Natural killer cell (primary cell): ENCODE measurements around the gene HOXA5. TPM values are rescaled to one million over a fixed set of nuclear protein-coding genes. Genes with fewer than 3 reads are reported as not detected.

Experiments used
- ATAC-seq, 3 donors: fragments of 150-1000 bp in 2 of 3; fragments of 200-7000 bp in 1 of 3; cut with Tn5 transposase; 1 replicate in 1 of 3; 2 replicates in 2 of 3; pipeline ENCODE4 v1.10.0; 2021; ENCODE audit warnings: mild to moderate bottlenecking in 2 of 3, moderate library complexity in 2 of 3
- DNase-seq, 2 donors: peaks; one replicate each; pipeline versions ENCODE4 v3.0.0 to v3.0.0-alpha.2; 2013 to 2021; ENCODE audit warnings: mixed read lengths in 1 of 2
- H3K27ac ChIP-seq: one replicate; pipeline ENCODE4 v1.5.1; 2013; ENCODE audit warnings: mild to moderate bottlenecking, low read length
- H3K27me3 ChIP-seq: one replicate; pipeline ENCODE4 v1.6.1; 2013; ENCODE audit warnings: low read length; ENCODE audit not compliant: control insufficient read depth, insufficient read depth
- H3K36me3 ChIP-seq: one replicate; pipeline ENCODE4 v1.6.1; 2013; ENCODE audit warnings: low read length; ENCODE audit not compliant: control insufficient read depth, insufficient read depth
- H3K4me1 ChIP-seq: one replicate; pipeline ENCODE4 v1.6.1; 2013; ENCODE audit warnings: low read length; ENCODE audit not compliant: control insufficient read depth, insufficient read depth
- H3K4me3 ChIP-seq: one replicate; pipeline ENCODE4 v1.5.1; 2013; ENCODE audit warnings: low read length
- H3K9me3 ChIP-seq: one replicate; pipeline ENCODE4 v1.6.1; 2013; ENCODE audit warnings: low read length; ENCODE audit not compliant: control insufficient read depth, insufficient read depth
- H3K27ac Mint-ChIP-seq, 2 donors: one replicate each; pipeline ENCODE4 v1.8.0; 2022; ENCODE audit warnings: mild to moderate bottlenecking in 2 of 2, mixed read lengths in 2 of 2, moderate library complexity in 1 of 2
- H3K27me3 Mint-ChIP-seq, 2 donors: one replicate each; pipeline ENCODE4 v1.8.0; 2022; ENCODE audit warnings: low read depth in 2 of 2, mixed read lengths in 2 of 2
- H3K36me3 Mint-ChIP-seq: one replicate; pipeline ENCODE4 v1.8.0; 2022; ENCODE audit warnings: mixed read lengths
- H3K4me1 Mint-ChIP-seq, 2 donors: one replicate each; pipeline ENCODE4 v1.8.0; 2022; ENCODE audit warnings: mixed read lengths in 2 of 2
- H3K4me3 Mint-ChIP-seq: one replicate; pipeline ENCODE4 v1.8.0; 2022; ENCODE audit warnings: mild to moderate bottlenecking, moderate library complexity, mixed read lengths
- H3K9me3 Mint-ChIP-seq, 2 donors: one replicate each; pipeline ENCODE4 v1.8.0; 2022; ENCODE audit warnings: mixed read lengths in 2 of 2
- CTCF ChIP-seq: fragments of 200-600 bp; IDR thresholded peaks from one replicate; pipeline ENCODE4 v1.8.0; 2022; ENCODE audit warnings: antibody characterized with exemption
- WGBS: methylation state at CpG from one replicate; pipeline ENCODE4 v1.1.7; 2013; ENCODE audit warnings: missing lambda C conversion rate; ENCODE audit not compliant: insufficient coverage; 5-methylcytosine and 5-hydroxymethylcytosine counted together
- intact Hi-C: fragments of 100-400 bp; cut with micrococcal nuclease; formaldehyde crosslinking; loops from one replicate; pipeline ENCODE4 v1.14.2; 2022
- total RNA-seq, 4 donors: library from RNA; stranded (reverse); fragments of 120-200 nt in 1 of 4; gene quantifications; one replicate each; pipeline versions ENCODE4 v1.2.3 to v1.2.4, GENCODE V29; 2013 to 2022

HOXA5 gene
- total RNA-seq, 3 donors from 2014 or later (not counting 1 experiment from before 2014, with no cell fraction given), result 0.29 to 13.0 (median 0.52) TPM

GRCh38 chr7:27151341-27151930 is 8.0 kb upstream of the HOXA5 start:
- H3K27ac Mint-ChIP-seq, result peak overlapping the region; percentile 4 to 64
- peaks cover 75% of the 10 kb centered on the region for H3K4me1 ChIP-seq
- H3K36me3 Mint-ChIP-seq, result no peaks in the 10 kb centered on the region
- peaks cover 72 to 75% of the 10 kb centered on the region in 2 donors for H3K27me3 Mint-ChIP-seq
- H3K4me1 Mint-ChIP-seq, result peaks cover 39 to 49% of the 10 kb centered on the region in 2 donors
- ATAC-seq (no peak), DNase-seq (no peak)
- H3K9me3 ChIP-seq, result no peaks in the 10 kb centered on the region
- no peak for TF ChIP-seq CTCF
- H3K27me3 ChIP-seq, result peaks cover 85% of the 10 kb centered on the region
- intact Hi-C loops, result loop anchor here (1.0 to 5.0 kb wide), 4 partner anchors 10 to 1287 kb away; partner anchors contain the start of genes HOXA1 and HOXA11
- 2% methylated on average over 26 of the region's 27 CpGs for WGBS
- peak overlapping the region; percentile 89 for H3K4me3 Mint-ChIP-seq
- H3K4me3 ChIP-seq, result peak overlapping the region; percentile 29
- no peak overlapping the region for H3K27ac ChIP-seq
- no peaks in the 10 kb centered on the region for H3K36me3 ChIP-seq
- H3K9me3 Mint-ChIP-seq, result no peaks in the 10 kb centered on the region

- Mint-ChIP-seq H3K27ac (peak overlapping the region; percentile 4 to 64), H3K27me3 (peaks cover 72 to 74% of the 10 kb centered on the region in 2 donors), H3K4me1 (peaks cover 34 to 44% of the 10 kb centered on the region in 2 donors), H3K9me3 (no peaks in the 10 kb centered on the region), H3K36me3 (no peaks in the 10 kb centered on the region), H3K4me3 (peak overlapping the region; percentile 89)
- TF ChIP-seq CTCF, result peak; percentile 90
- DNase-seq (peak; percentile 68 to 85), ATAC-seq (peak; percentile 86 to 91 (median 87))
- H3K27ac ChIP-seq, result peak overlapping the region; percentile 11
- intact Hi-C loops, result loop anchor here (1.0 to 5.0 kb wide), 4 partner anchors 11 to 1286 kb away; partner anchors contain the start of genes HOXA1 and HOXA11
- H3K9me3 ChIP-seq, result no peaks in the 10 kb centered on the region
- H3K36me3 ChIP-seq, result no peaks in the 10 kb centered on the region
- H3K4me1 ChIP-seq, result peaks cover 68% of the 10 kb centered on the region
- H3K27me3 ChIP-seq, result peaks cover 80% of the 10 kb centered on the region
- H3K4me3 ChIP-seq, result peak overlapping the region; percentile 30
- WGBS, result under 1% methylated on average over 58 of the region's 58 CpGs
Measured at GRCh38 chr7:27150568-27151340, 7.3 kb upstream of the HOXA5 start.

- H3K9me3 Mint-ChIP-seq, result no peaks in the 10 kb centered on the region
- peak in 1 of 3 donors; percentile 4 for ATAC-seq
- no peak for DNase-seq
- peak overlapping the region; percentile 89 for H3K4me3 Mint-ChIP-seq
- WGBS, result 22% methylated on average over 11 of the region's 13 CpGs
- H3K36me3 Mint-ChIP-seq, result no peaks in the 10 kb centered on the region
- H3K36me3 ChIP-seq, result no peaks in the 10 kb centered on the region
- intact Hi-C loops, result loop anchor here (2.0 to 5.0 kb wide), 3 partner anchors 37 to 1285 kb away; partner anchors contain the start of genes HOXA1 and HOXA11
- H3K27ac Mint-ChIP-seq, result peak overlapping the region; percentile 4 to 64
- peaks cover 72% of the 10 kb centered on the region for H3K27me3 ChIP-seq
- H3K4me1 Mint-ChIP-seq, result peaks cover 32 to 37% of the 10 kb centered on the region in 2 donors
- peaks cover 61% of the 10 kb centered on the region for H3K4me1 ChIP-seq
- H3K4me3 ChIP-seq, result peak overlapping the region; percentile 30
- H3K27me3 Mint-ChIP-seq, result peaks cover 72 to 75% of the 10 kb centered on the region in 2 donors
- H3K27ac ChIP-seq, result peak overlapping the region; percentile 11
- no peaks in the 10 kb centered on the region for H3K9me3 ChIP-seq
- no peak for TF ChIP-seq CTCF
Measured at GRCh38 chr7:27149842-27150567, 6.5 kb upstream of the HOXA5 start.
